SHP77 treated with DMSO at 0.1 percent for 48 hours (cell line): Measurements from ENCODE around the gene NDUFB5.

Source experiments
- DNase-seq: peaks from one replicate; lab custom pipeline; 2025; lab: John Stamatoyannopoulos, UW

NDUFB5 gene

DNA sequence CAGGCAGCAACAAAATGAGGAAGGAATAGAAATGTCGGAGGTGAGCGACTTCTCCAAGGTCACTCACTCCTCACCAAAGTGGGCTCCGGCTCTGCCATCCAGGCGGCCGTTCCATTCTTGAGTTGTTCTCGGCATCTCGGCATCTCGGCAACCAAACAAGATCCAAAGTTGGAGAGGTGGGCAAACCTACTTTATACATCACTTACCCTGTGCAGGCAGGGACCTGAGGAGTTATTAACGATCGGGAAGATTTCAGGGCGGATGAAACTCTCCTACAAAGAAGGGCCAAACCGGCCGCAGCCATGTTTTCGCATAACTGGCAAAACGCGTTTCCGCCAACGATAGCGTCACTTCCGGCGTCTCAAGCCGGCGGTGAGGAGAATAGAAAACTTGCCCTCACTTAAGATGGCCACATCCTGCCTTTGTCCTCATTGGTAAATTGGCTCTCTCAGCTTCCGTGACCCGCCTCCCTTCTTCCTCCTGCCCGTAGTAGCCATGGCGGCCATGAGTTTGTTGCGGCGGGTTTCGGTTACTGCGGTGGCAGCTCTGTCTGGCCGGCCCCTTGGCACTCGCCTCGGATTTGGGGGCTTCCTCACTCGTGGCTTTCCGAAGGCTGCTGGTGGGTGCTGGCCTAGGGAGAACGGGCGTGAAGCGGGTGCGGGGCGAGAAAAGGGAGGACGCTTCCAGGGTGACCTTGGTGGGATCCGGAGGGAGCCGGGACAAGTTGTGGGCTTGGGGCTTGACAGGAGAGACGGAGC, at the start of gene NDUFB5, which contains the start of gene MRPL47:
Gene NDUFB5, plus strand, starts transcription at position 474 of the 758 bp plus-strand sequence. Its CDS starts 22 bp downstream, at position 496.
Gene MRPL47, minus strand, starts transcription at position 318 of the 758 bp plus-strand sequence. Its CDS starts 14 bp downstream, at position 304.
- peak; percentile 96 for DNase-seq

DNA sequence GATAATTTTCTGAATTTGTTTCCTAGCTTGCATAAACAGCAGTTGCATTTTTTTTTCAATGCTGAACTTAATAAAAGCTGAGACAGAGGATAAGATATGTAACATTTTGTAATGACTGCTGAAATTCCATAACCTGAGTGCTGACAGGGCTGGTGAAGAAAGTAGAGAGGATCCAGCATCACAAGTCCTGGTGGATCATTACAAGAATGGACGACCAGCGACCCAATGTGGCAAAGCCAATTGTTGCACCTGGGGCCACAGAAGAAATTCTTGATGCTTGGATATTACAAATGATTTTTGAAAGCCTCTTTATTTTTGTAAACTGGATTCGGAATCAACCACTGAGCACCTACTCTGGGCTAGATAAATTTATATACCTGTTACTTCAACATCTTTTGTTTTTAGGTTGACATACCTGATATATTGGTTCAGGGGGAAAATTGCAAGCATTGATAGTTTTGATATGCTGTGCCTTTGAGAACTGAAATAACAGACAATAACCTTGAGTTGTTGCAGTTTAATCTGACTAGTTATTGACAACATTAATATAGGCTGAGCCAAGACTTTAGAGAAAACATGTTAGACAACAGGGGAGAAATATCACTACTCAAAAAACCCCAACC, 45.7 kb upstream of the NDUFB5 start:
- peak; percentile 7 for DNase-seq

DNA sequence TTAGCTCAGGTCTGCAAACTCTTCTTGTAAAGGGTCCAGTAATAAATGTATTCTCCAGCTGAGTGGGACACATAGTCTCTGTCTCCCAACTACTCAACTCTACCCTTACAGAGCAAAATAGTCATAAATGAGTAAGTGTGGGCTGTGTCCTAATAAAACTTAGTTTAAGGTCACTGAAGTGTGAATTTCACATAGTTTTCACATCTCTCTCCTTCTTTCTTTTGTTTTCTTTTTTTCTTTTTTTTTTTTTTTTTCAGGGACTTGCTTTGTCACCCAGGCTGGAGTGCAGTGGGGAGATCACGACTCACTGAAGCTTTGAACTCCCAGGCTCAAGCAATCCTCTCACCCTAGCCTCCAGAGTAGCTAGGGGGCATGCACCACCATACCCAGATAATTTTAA, 43.8 kb upstream of the NDUFB5 start:
- no peak for DNase-seq

DNA sequence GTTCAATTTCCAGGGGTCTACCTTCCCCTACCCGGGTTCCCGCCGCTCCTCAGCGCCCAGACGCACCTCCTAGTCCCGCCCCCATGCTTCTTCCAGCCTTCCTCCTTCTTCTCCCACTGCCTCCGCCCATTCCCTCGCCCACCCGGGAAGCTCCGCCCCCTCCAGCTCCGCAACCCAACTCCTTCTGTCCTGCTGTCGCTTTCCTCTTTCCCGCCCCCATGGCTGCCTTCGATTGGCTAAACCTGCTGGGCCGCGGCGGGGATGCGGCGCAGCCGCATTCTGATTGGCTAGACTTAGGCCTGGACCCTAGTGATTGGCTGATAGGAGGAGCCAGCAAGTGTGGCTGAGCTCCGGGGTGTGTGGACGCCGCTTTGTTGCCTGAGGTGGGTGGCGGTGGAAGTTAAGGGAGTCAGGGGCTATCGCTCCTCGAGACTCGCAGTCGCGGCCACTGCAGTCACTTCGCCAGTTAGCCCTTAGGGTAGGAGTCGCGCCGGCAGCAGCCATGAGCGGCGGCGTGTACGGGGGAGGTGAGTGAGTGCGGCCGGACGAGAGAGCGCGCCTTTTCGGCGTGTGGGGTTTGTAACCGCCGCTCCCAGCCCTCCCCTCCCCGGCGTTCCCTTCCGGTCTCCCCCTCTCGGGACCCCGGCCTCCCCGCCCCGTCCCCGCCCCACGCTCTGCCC, 41.9 kb upstream of the NDUFB5 start, which contains the start of gene ACTL6A:
Gene ACTL6A, plus strand, starts transcription at position 336 of the 680 bp plus-strand sequence. Its CDS starts 167 bp downstream, at position 503.
- DNase-seq = peak; percentile 97

DNA sequence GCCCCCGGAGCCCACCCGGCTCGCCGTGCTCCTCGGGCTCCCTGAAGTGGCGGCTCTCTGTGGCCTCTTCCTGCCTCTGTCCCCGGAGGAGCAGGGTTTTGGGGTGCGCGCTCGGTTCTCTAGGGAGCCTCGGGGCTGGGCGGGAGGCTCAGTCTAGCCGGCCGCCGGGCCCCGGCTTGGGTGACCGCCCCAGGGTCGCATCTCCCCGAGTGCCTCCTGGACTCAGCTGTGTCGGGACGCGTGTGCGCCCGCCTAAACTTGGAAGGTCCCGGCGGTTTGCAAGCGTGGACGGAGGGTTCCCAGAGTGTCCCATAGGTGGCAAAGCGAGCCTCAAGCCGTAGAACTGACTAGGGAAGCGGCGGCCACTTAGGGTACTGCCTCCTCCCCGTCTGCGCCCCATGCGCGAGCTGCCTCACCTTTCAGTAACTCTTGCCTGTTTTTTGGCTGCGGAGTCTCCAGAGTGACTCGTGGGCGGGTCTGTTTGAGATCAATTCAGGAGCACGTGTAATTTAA, 41.3 kb upstream of the NDUFB5 start:
- DNase-seq = peak; percentile 3

DNA sequence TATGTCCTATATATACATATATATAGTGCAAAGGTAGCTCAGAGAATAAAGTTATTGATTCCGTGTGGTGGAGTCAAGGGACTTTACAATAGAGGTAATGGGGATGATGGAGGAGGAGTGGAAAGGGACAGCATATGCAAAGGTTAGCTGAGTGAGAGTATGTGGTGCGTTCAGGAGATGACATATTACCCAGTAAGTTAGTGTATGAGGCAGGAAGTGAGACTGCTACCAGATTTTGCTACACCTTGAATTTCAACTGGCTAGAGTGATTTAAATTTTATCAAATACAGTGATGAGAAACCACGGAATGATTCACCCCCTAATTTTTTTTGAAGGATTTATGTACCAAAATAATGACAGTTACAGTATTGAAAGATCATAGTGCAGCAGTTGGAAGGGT, 39.1 kb upstream of the NDUFB5 start:
- DNase-seq = no peak

DNA sequence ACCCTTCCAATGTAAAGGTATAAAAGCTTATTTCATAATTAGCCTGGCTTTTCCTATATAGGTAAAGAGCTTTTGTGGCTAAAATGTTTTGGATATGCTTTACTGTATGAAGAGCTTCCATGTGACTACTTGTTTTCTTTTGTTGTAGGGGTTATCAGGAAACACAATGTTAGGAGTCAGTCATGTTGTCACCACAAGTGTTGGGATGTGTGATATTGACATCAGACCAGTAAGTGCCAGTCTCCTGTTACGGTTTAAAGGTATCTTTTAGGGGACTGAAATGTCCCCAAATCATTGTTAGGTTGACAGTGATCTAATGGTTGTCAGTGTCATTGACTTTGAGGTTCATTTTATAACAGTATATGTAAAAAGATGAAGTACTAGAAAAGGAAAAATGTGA, 23.6 kb upstream of the NDUFB5 start:
- DNase-seq = no peak

DNA sequence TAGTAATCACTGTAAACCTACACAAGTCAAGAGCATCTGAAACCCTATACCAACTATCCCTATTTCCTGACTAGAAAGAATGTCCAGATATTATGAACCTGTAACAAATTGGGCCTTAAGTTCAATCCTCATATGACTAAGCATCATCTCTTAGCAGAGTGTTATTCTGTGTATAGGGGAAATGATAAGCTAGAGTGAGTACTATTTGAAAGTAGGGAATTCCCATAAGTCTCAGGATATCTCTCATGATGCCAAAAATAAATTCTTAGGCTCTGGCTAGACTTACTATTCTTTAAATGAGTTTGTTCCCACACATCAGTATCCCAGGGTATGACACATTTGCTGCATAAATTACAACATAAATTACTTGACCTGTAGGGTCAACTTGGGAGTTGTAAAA, 15.5 kb upstream of the NDUFB5 start:
- DNase-seq = no peak

DNA sequence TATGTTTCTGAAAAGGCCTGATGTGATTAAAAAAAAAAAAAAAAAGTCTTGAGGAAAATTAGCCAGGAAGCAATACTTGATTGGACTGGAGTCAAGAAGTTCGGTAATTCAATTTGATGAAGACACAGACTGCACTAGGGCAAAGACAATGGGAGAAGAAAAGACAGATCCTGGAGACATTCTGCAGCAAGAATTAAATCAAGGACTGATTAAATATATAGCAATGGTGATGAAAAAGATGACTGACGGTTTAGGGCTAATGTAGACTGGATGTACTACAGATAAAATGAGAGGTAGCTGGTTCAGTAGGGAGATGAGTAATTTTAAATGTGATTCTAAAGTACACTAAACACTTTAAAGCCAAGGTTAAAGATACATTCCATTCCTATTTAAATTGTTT, 13.9 kb upstream of the NDUFB5 start:
- DNase-seq = no peak

DNA sequence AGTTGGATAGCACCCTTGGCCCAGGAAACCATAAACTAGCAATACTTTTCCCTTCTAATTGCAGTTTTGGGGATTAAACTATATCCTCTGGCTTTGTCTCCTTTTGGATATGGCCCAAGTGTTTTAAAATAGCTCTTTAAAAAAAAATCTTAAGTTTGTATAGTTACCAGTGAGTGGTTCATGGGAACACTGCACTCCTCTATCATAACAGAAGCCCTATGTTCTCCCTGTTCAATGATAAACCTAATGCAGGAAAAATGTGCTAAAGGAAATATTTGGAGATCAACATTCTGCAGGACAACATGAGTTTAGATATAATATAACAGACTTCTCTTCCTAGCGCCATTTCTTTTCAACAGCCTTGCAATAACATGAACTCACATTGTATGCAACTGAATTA, 13.3 kb upstream of the NDUFB5 start:
- DNase-seq = no peak

DNA sequence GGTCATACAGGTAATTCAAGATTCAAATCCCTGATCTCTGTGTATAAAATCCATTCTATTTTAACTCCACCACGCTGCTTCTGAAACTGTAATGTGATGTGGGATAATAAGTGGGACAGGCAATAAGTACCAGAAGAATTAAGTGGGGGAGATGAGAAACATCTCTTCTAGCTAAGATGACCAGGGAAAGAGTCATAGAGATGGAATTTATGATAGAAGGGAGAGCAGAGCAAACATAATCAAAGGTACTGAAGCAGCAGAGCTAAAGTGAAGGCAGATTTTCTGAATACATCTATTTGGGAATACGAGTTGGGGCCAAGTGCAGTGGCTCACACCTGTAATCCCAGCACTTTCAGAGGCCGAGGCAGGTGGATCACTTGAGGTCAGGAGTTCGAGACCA, 5.1 kb upstream of the NDUFB5 start:
- DNase-seq = no peak

DNA sequence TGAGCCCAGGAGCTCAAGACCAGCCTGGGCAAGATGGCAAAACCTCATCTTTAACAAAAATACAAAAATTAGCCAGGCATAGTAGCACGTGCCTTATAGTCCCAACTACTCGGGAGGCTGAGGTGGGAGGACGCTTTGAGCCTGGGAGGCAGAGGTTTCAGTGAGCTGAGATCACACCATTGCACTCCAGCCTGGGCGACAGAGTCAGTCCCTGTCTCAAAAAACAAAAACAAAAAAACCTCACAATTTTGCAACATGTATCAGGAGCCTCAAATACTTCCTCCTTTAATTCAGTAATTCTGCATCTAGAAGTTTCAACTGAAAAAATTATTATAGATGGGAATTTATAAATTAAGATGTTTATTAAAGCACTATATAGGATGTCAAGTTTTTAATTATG, 1.3 kb upstream of the NDUFB5 start:
- DNase-seq = no peak

DNA sequence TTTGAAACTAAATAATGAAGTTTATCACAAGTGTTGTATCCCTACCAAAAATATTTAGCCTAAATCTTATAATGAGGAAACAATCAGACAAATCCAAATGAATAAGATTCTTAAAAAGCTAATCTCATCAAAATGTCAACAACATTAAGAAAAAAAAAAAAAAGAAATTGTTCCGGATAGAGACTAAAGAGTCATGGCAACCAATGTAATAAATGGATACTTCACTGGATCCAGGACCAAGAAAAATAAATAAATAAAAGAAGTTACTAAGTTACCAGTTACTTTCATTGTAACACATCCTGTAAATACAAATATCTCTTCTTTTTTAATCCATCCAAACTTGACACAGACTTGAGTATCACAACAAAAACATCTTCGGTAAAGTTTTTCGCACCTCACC, 763 bp upstream of the NDUFB5 start:
- DNase-seq = peak; percentile 15

DNA sequence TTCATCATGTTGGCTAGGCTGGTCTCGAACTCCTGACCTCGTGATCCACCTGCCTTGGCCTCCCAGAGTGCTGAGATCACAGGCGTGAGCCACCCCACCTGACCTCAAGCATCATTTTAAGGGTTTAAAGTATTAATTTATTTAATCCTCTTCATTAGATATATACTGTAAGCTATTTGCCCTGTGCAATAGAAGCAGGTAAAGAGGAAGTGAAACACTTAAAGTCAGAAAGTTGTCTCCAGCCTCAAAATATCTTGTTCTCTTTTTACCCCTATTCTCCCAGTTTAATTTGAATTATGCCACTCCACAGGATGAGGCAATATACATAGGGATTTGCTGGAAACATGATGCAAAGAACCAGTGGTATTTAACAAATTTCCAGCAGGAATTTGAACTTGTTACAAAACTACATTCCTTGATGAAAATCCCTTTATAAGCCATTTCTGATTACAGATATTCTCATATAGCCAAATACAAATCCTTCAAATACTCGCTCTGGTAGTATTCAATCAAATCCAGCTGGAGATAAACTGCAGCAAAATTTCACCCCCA, 2.0 kb downstream of the NDUFB5 start:
- no peak for DNase-seq

DNA sequence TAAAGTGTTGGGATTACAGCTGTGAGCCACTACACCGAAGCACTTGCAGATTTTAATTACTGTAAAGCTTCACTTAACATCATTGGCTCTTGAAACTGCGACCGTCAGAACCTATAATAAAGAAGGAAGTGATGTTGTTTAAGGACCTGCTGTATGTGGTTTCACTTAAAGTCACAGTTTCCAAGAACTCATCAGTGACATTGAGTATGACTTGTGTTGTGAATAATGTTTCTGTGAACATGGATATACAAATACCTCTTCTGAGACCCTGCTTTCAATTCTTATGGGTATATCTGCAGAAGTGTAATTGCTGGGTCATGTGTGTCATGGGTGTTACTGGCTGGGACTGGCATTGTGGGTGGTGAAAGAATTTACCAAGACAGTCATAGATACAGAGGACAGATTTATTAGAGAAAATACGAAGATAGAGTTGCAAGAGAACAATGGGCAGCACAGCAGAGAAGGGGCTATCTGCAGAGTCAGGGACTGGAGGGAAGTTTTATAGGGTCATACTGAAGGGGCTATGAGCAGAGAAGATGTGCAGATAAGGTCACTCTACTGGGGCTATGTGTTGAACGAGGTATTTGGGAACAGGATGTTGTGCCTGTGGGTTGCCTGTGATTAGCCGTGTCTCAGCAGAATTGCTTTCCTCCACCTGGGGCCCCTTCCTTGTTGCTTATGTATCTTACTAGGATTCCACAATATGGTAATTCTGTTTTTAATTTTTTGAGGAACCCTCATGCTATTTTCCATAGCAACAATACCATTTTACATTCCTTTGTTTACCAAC, 4.5 kb downstream of the NDUFB5 start:
- no peak for DNase-seq

DNA sequence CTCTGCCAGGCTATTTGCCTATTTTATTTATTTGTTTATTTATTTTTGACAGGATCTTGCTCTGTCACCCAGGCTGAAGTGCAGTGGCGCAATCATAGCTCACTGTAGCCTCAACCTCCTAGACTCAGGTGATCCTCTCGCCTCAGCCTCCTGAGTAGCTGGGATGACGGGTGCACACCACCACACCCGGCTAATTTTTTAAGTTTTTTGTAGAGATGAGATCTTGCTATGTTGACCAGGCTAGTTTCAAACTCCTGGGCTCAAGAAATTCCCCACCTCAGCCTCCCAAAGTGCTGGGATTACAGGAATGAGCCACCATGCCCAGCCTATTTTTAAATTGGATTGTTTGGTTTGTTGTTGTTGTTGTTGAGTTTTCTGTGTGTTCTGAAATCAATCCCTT, 5.5 kb downstream of the NDUFB5 start:
- no peak for DNase-seq

DNA sequence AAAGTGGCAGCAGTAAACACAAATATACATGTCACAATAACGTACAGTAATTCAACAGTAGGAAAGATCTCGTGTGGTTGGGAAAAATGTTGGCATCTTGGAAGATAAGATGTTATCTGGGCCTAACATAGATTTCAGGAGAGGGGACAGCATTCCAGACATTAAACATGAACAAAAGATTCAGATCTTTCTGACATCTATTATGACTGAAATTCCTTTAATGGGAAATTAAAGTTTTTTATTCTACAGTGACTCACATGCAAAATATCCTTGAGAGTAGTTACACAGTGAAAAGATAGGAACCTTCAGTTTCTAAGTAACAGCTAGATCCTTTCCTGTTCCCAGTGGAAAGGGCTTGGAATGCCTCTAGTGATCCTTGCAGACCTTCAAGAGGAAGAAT, 9.2 kb downstream of the NDUFB5 start:
- no peak for DNase-seq

DNA sequence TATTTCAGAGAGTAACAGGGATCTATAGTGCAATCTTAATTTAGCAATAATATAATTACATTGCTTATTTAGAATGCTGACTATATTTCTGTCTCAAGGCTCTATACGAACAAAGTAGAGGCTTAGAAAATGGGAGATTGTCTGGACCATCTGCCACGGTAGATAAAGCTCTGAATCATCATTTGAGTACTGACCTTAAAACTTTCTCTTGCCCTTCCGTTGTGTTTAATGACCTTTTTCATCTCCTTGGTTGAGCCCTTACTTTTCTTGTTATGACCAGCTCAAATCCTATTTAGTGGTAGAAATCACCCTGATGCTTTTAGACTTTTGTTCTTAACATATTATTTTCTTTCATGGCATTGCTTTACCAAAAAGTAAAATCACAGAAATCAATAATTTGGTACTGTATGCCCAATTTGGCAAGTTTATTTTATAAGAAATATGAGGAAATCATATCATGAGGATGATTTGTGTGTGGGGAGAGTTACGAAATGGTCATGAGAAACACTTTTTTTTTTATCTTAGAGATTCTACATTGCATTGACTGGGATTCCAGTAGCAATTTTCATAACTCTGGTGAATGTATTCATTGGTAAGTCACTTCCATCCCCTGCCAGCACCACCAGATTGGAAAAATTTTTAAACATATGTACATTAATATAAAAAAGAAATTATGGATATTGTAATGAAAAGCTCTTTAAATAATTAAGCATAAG, 11.0 kb downstream of the NDUFB5 start:
- no peak for DNase-seq

DNA sequence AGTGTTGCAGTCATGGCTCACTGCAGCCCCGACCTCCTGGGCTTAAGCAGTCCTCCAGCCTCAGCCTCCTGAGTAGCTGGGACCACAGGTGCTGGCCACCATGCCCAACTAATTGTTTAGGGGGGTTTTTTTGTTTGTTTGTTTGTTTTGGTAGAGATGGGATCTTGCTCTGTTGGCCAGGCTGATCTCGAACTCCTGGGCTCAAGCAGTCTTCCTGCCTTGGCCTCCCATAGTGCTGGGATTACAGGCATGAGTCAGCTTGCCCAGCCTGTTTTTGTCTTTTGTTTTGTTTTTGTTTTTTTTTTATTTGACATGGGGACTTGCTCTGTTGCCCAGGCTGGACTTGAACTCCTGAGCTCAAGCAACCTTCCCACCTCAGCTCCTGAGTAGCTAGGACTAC, 17.4 kb downstream of the NDUFB5 start:
- no peak for DNase-seq

DNA sequence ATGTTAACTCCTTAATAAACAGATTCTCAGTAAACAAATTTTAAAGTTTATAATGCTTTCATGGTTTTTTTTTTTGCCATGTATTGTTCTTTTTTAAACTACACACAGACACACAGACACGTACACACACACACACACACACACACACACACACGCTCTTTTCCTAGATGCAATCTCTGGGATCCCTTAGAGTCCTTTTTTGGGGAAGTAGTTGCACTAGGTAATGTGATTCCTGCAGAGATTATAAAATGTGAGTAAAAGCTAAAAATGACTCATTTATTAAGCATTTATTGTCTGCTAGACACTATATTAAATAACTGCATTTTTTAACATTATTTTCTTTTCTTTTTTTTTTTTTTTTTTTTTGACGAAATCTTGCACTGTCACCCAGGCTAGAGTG, 19.9 kb downstream of the NDUFB5 start:
- DNase-seq = no peak
